ENCODE data around the gene GABARAPL1. TPM values are rescaled to one million over a fixed set of nuclear protein-coding genes. Genes with fewer than 3 reads are reported as not detected.
A peak's percentile ranks its signal among the peaks of the same experiment; 100 is the strongest.

Gene GABARAPL1
- total RNA-seq, 1 donor from 2014 or later = 133 TPM

- Mint-ChIP-seq H3K4me1 (ENCODE audit: unreplicated experiment) (peaks cover 37% of the 10 kb centered on the region), H3K27me3 (ENCODE audit: unreplicated experiment) (peaks cover 9% of the 10 kb centered on the region), H3K9me3 (ENCODE audit: unreplicated experiment) (no peaks in the 10 kb centered on the region), H3K36me3 (ENCODE audit: low read depth, unreplicated experiment) (peaks cover 3% of the 10 kb centered on the region), H3K4me3 (ENCODE audit: unreplicated experiment) (peak overlapping the region; percentile 47), H3K27ac (ENCODE audit: unreplicated experiment) (peak overlapping the region; percentile 84)
- DNase-seq (ENCODE audit: low spot score) = no peak
- TF ChIP-seq CTCF (IDR thresholded peaks at IDR 0.05; ENCODE audit: unreplicated experiment) = no peak
Measured at GRCh38 chr12:10211101-10211939, 1.4 kb upstream of the GABARAPL1 start.

- no peaks in the 10 kb centered on the region for H3K9me3 Mint-ChIP-seq (ENCODE audit: unreplicated experiment)
Measured at GRCh38 chr12:10211940-10212738, 538 bp upstream of the GABARAPL1 start.

GRCh38 chr12:10213168-10214135 lies 775 bp downstream of the GABARAPL1 start:
- TF ChIP-seq CTCF (IDR thresholded peaks at IDR 0.05; ENCODE audit: unreplicated experiment) = no peak
- H3K27ac Mint-ChIP-seq (ENCODE audit: unreplicated experiment) = peak overlapping the region; percentile 100
- no peaks in the 10 kb centered on the region for H3K9me3 Mint-ChIP-seq (ENCODE audit: unreplicated experiment)

More at GRCh38 chr12:10211940-10212738, 538 bp upstream of the GABARAPL1 start:
- Mint-ChIP-seq H3K4me3 (ENCODE audit: unreplicated experiment) (peak overlapping the region; percentile 94), H3K36me3 (ENCODE audit: low read depth, unreplicated experiment) (peaks cover 3% of the 10 kb centered on the region), H3K4me1 (ENCODE audit: unreplicated experiment) (peaks cover 31% of the 10 kb centered on the region), H3K27ac (ENCODE audit: unreplicated experiment) (peak overlapping the region; percentile 98), H3K27me3 (ENCODE audit: unreplicated experiment) (peaks cover 9% of the 10 kb centered on the region)
- peak; percentile 93 for DNase-seq (ENCODE audit: low spot score)
- TF ChIP-seq CTCF (IDR thresholded peaks at IDR 0.05; ENCODE audit: unreplicated experiment) = no peak

GRCh38 chr12:10214136-10214894 lies 1.6 kb downstream of the GABARAPL1 start:
- H3K36me3 Mint-ChIP-seq (ENCODE audit: low read depth, unreplicated experiment) = peaks cover 3% of the 10 kb centered on the region
- no peak for DNase-seq (ENCODE audit: low spot score)
- no peaks in the 10 kb centered on the region for H3K9me3 Mint-ChIP-seq (ENCODE audit: unreplicated experiment)
- H3K4me3 Mint-ChIP-seq (ENCODE audit: unreplicated experiment) = peak overlapping the region; percentile 100
- H3K27me3 Mint-ChIP-seq (ENCODE audit: unreplicated experiment) = peaks cover 9% of the 10 kb centered on the region
- H3K4me1 Mint-ChIP-seq (ENCODE audit: unreplicated experiment) = peaks cover 23% of the 10 kb centered on the region
- H3K27ac Mint-ChIP-seq (ENCODE audit: unreplicated experiment) = peak overlapping the region; percentile 100
- TF ChIP-seq CTCF (IDR thresholded peaks at IDR 0.05; ENCODE audit: unreplicated experiment) = no peak

More at GRCh38 chr12:10213168-10214135, 775 bp downstream of the GABARAPL1 start:
- peak; percentile 67 for DNase-seq (ENCODE audit: low spot score)
- peaks cover 23% of the 10 kb centered on the region for H3K4me1 Mint-ChIP-seq (ENCODE audit: unreplicated experiment)
- peaks cover 3% of the 10 kb centered on the region for H3K36me3 Mint-ChIP-seq (ENCODE audit: low read depth, unreplicated experiment)
- peaks cover 9% of the 10 kb centered on the region for H3K27me3 Mint-ChIP-seq (ENCODE audit: unreplicated experiment)
- peak overlapping the region; percentile 100 for H3K4me3 Mint-ChIP-seq (ENCODE audit: unreplicated experiment)
